ENCODE results near the gene SLC12A8. TPM values are rescaled to one million over a fixed set of nuclear protein-coding genes. Genes with fewer than 3 reads are reported as not detected.

SLC12A8 gene
- polyA plus RNA-seq, 1 of the 3 experiments (the other 2 are of a cell fraction) = 7.5 TPM

DNA sequence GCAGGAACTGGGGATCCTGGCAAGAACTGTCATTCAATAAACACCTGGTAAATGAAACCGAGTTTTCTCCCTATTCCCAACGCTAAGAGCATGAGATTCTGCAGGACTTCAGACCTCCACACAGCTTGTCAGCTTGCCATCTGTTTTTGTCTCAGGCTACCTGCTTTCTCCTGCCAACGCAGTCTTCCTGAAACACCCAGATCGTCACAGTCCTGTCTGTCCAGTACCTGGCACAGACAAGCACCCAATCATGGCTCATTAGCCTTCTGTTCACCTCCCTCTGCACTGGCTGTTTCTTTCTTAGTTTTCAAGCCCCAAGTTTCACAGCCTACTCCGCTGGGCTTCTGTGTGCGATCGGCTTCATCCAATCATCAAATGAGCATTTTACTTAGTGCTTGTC lies 5.0 kb downstream of the SLC12A8 start (continued):
- TF ChIP-seq, protein P1, sequence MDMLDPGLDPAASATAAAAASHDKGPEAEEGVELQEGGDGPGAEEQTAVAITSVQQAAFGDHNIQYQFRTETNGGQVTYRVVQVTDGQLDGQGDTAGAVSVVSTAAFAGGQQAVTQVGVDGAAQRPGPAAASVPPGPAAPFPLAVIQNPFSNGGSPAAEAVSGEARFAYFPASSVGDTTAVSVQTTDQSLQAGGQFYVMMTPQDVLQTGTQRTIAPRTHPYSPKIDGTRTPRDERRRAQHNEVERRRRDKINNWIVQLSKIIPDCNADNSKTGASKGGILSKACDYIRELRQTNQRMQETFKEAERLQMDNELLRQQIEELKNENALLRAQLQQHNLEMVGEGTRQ (IDR thresholded peaks at IDR 0.05; ENCODE audit: borderline replicate concordance, low read depth, low read length) = no peak
- TF ChIP-seq TEAD4 (IDR thresholded peaks at IDR 0.05; ENCODE audit: borderline replicate concordance, insufficient read depth) (no peak), GATA2 (CRISPR knock-in tag; IDR thresholded peaks at IDR 0.05) (no peak), GABPA (IDR thresholded peaks at IDR 0.05; ENCODE audit: low read depth) (no peak)

DNA sequence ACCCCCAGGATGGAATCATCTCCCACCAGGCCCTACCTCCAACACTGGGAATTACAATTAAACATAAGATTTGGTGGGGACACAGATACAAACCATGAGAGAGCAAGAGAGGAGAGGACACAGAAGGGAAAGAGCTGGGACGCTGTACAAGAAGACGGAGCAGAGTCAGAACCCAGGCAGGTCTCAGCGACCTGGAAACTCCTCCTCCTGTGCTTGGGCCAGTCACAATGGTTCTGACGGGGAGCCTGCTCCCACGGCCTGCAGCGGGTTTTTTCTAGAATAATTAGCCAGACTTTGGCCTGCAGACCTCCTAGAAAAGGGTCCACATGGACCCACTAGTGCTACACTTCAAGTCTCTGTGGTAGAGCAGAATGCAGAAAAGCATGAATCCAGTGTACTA lies 5.6 kb downstream of the SLC12A8 start:
- WGBS (ENCODE audit: low lambda C conversion rate) = 90% methylated on average over 6 of the region's 6 CpGs
- H2AFZ ChIP-seq (ENCODE audit: low read depth) = no peak overlapping the region
- H3K9me2 ChIP-seq = no peaks in the 10 kb centered on the region
- no peak overlapping the region for H3K9ac ChIP-seq
- no peak overlapping the region for H3K27ac ChIP-seq (ENCODE audit: low read depth in 2 of 2, low read length in 1 of 2)
- DNase-seq = no peak
- no peaks in the 10 kb centered on the region for H4K20me1 ChIP-seq (ENCODE audit: insufficient read depth)
- no peaks in the 10 kb centered on the region for H3K79me2 ChIP-seq (ENCODE audit: insufficient read depth)
- no peak overlapping the region for H3K4me2 ChIP-seq
- no peaks in the 10 kb centered on the region for H3F3A ChIP-seq (replicated peaks; ENCODE audit: insufficient read depth)
- H3K4me3 ChIP-seq (ENCODE audit: low read depth in 2 of 2, low read length in 1 of 2) = no peak overlapping the region
- H3K4me1 ChIP-seq (ENCODE audit: control insufficient read depth in 1 of 2, insufficient read depth in 2 of 2, low read depth in 1 of 2, low read length in 1 of 2) = no peaks in the 10 kb centered on the region
- TF ChIP-seq YY1 (IDR thresholded peaks at IDR 0.05; ENCODE audit: low read depth) = no peak
- no peak for TF ChIP-seq NRF1 (IDR thresholded peaks at IDR 0.05; ENCODE audit: low read depth, low read length)
- TF ChIP-seq FOXM1 (IDR thresholded peaks at IDR 0.05; ENCODE audit: low read depth) = no peak
- TF ChIP-seq MXI1 (IDR thresholded peaks at IDR 0.05; ENCODE audit: low read depth, low read length) = no peak
- TF ChIP-seq RFX5 (IDR thresholded peaks at IDR 0.05; ENCODE audit: low read length) = no peak
- no peak for TF ChIP-seq RCOR1 (IDR thresholded peaks at IDR 0.05; ENCODE audit: low read length)
- TF ChIP-seq EP300 (IDR thresholded peaks at IDR 0.05; ENCODE audit: borderline replicate concordance in 1 of 2, low read depth in 1 of 2, low read length in 1 of 2) = no peak
- TF ChIP-seq JUND (IDR thresholded peaks at IDR 0.05) = no peak
- TF ChIP-seq, protein P2, sequence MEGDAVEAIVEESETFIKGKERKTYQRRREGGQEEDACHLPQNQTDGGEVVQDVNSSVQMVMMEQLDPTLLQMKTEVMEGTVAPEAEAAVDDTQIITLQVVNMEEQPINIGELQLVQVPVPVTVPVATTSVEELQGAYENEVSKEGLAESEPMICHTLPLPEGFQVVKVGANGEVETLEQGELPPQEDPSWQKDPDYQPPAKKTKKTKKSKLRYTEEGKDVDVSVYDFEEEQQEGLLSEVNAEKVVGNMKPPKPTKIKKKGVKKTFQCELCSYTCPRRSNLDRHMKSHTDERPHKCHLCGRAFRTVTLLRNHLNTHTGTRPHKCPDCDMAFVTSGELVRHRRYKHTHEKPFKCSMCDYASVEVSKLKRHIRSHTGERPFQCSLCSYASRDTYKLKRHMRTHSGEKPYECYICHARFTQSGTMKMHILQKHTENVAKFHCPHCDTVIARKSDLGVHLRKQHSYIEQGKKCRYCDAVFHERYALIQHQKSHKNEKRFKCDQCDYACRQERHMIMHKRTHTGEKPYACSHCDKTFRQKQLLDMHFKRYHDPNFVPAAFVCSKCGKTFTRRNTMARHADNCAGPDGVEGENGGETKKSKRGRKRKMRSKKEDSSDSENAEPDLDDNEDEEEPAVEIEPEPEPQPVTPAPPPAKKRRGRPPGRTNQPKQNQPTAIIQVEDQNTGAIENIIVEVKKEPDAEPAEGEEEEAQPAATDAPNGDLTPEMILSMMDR (IDR thresholded peaks at IDR 0.05) = no peak
- TF ChIP-seq EZH2phosphoT487 (IDR thresholded peaks at IDR 0.05; ENCODE audit: borderline replicate concordance, low read depth) = no peak
- no peaks in the 10 kb centered on the region for H3K36me3 ChIP-seq (replicated peaks in 1 of 2; ENCODE audit: control insufficient read depth in 1 of 2, insufficient read depth in 2 of 2, low read length in 1 of 2)
- POLR2A ChIA-PET = no interaction called here
- no peaks in the 10 kb centered on the region for H3K27me3 ChIP-seq (ENCODE audit: insufficient read depth)
- CTCF ChIA-PET = no interaction called here
- no peaks in the 10 kb centered on the region for H3K9me3 ChIP-seq

DNA sequence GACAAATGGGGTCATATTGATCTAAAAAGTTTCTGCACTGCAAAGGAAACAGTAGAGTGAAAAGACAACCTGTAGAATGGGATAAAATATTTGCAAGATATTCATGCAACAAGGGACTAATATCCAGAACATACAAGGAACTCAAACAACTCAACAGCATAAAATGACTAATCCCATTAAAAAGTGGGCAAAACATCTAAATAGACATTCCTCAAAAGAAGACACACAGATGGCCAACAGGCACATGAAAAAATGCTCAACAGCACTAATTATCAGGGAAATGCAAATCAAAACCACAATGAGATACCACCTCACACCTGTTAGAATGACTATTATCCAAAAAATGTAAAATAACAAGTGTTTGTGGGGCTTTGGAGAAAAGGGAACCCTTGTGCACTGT lies 8.8 kb downstream of the SLC12A8 start:
- ChIA-PET POLR2A (no interaction called here), CTCF (no interaction called here)
- DNase-seq = no peak
- Histone ChIP-seq H3K27me3 (ENCODE audit: insufficient read depth) (no peaks in the 10 kb centered on the region), H3K4me2 (no peak overlapping the region), H3K36me3 (replicated peaks in 1 of 2; ENCODE audit: control insufficient read depth in 1 of 2, insufficient read depth in 2 of 2, low read length in 1 of 2) (no peaks in the 10 kb centered on the region), H3K4me1 (ENCODE audit: control insufficient read depth in 1 of 2, insufficient read depth in 2 of 2, low read depth in 1 of 2, low read length in 1 of 2) (no peaks in the 10 kb centered on the region), H3K9me3 (no peaks in the 10 kb centered on the region), H3K4me3 (ENCODE audit: low read depth in 2 of 2, low read length in 1 of 2) (no peak overlapping the region), H3K27ac (ENCODE audit: low read depth in 2 of 2, low read length in 1 of 2) (no peak overlapping the region), H3K79me2 (ENCODE audit: insufficient read depth) (no peaks in the 10 kb centered on the region), H3K9me2 (no peaks in the 10 kb centered on the region), H2AFZ (ENCODE audit: low read depth) (no peak overlapping the region), H3K9ac (no peak overlapping the region), H3F3A (replicated peaks; ENCODE audit: insufficient read depth) (no peaks in the 10 kb centered on the region), H4K20me1 (ENCODE audit: insufficient read depth) (no peaks in the 10 kb centered on the region)
- TF ChIP-seq, protein P3, sequence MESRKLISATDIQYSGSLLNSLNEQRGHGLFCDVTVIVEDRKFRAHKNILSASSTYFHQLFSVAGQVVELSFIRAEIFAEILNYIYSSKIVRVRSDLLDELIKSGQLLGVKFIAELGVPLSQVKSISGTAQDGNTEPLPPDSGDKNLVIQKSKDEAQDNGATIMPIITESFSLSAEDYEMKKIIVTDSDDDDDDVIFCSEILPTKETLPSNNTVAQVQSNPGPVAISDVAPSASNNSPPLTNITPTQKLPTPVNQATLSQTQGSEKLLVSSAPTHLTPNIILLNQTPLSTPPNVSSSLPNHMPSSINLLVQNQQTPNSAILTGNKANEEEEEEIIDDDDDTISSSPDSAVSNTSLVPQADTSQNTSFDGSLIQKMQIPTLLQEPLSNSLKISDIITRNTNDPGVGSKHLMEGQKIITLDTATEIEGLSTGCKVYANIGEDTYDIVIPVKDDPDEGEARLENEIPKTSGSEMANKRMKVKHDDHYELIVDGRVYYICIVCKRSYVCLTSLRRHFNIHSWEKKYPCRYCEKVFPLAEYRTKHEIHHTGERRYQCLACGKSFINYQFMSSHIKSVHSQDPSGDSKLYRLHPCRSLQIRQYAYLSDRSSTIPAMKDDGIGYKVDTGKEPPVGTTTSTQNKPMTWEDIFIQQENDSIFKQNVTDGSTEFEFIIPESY (IDR thresholded peaks at IDR 0.05; ENCODE audit: borderline replicate concordance, low read depth) = no peak
- no peak for TF ChIP-seq RCOR1 (IDR thresholded peaks at IDR 0.05; ENCODE audit: low read length)
- TF ChIP-seq, protein P2 (IDR thresholded peaks at IDR 0.05) = no peak
- no peak for TF ChIP-seq NFIC (IDR thresholded peaks at IDR 0.05; ENCODE audit: borderline replicate concordance)

Data from SK-N-SH (cell line).